IMR-90 (cell line): ENCODE results near the gene BAMBI. TPM values are rescaled to one million over a fixed set of nuclear protein-coding genes. Genes with fewer than 3 reads are reported as not detected.
A peak's percentile ranks its signal among the peaks of the same experiment; 100 is the strongest.

Experiments used
- ATAC-seq: fragments of 200-7000 bp; cut with Tn5 transposase; 2 replicates; pipeline ENCODE4 v1.9.1; 2020; ENCODE audit warnings: low read depth, mild to moderate bottlenecking, moderate library complexity
- BruUV-seq: library from RNA; stranded (reverse); fragments of 400-500 nt; replicated peaks from 2 replicates; lab custom pipeline; 2021; lab: Mats Ljungman, UMichigan
- CTCF ChIA-PET: fragments of 300-600 bp; formaldehyde crosslinking; extraction: SDS; loops from one replicate; lab custom pipeline; 2021; ENCODE audit warnings: antibody characterized with exemption; lab: Yijun Ruan, JAX
- POLR2A ChIA-PET: fragments of 300-600 bp; sonication (Branson Sonifier 250); formaldehyde crosslinking; loops from one replicate; lab custom pipeline; 2022; ENCODE audit warnings: antibody characterized with exemption; ENCODE audit not compliant: unreplicated experiment; lab: Charles Lee
- DNase-seq: peaks from one replicate; pipeline ENCODE4 v3.0.0; 2013
- H2AFZ ChIP-seq: replicated peaks from 2 replicates; pipeline ENCODE3; 2013; ENCODE audit warnings: low read length, mild to moderate bottlenecking; ENCODE audit not compliant: poor library complexity
- H2AK5ac ChIP-seq: 2 replicates; pipeline ENCODE4 v1.6.1; 2013; ENCODE audit warnings: low read depth, low read length, inconsistent platforms
- H2AK9ac ChIP-seq: replicated peaks from 2 replicates; pipeline ENCODE3; 2013; ENCODE audit warnings: mild to moderate bottlenecking, low read depth, low read length, moderate library complexity; ENCODE audit not compliant: poor library complexity
- H2BK120ac ChIP-seq: 2 replicates; pipeline ENCODE4 v1.6.1; 2013; ENCODE audit warnings: low read depth, low read length, inconsistent platforms
- H2BK15ac ChIP-seq: 3 replicates; pipeline ENCODE4 v1.6.1; 2013; ENCODE audit warnings: low read depth, low read length, inconsistent platforms
- H2BK20ac ChIP-seq: 2 replicates; pipeline ENCODE4 v1.6.1; 2013; ENCODE audit warnings: low read depth, mild to moderate bottlenecking, inconsistent platforms, low read length, moderate library complexity
- H2BK5ac ChIP-seq: 2 replicates; pipeline ENCODE4 v1.6.1; 2013; ENCODE audit warnings: mild to moderate bottlenecking, low read depth, low read length, inconsistent platforms; ENCODE audit not compliant: poor library complexity, severe bottlenecking
- H3K14ac ChIP-seq: replicated peaks from 2 replicates; pipeline ENCODE4 v1.6.1; 2013; ENCODE audit warnings: low read depth, low read length, inconsistent platforms
- H3K18ac ChIP-seq: 2 replicates; pipeline ENCODE4 v1.6.1; 2013; ENCODE audit warnings: low read depth, low read length, control low read depth
- H3K23ac ChIP-seq: 2 replicates; pipeline ENCODE4 v1.6.1; 2013; ENCODE audit warnings: low read depth, low read length, inconsistent platforms
- H3K27ac ChIP-seq: 2 replicates; pipeline ENCODE4 v1.5.1; 2013; ENCODE audit warnings: mild to moderate bottlenecking, control low read depth, low read length; ENCODE audit not compliant: insufficient read depth
- H3K27me3 ChIP-seq: 2 replicates; pipeline ENCODE4 v1.6.1; 2013; ENCODE audit warnings: low read length; ENCODE audit not compliant: control insufficient read depth, insufficient read depth
- H3K36me3 ChIP-seq: 2 replicates; pipeline ENCODE4 v1.6.1; 2013; ENCODE audit warnings: low read length, mixed read lengths; ENCODE audit not compliant: control insufficient read depth, insufficient read depth
- H3K4ac ChIP-seq: 2 replicates; pipeline ENCODE4 v1.6.1; 2013; ENCODE audit warnings: low read depth, low read length, inconsistent platforms
- H3K4me1 ChIP-seq: 2 replicates; pipeline ENCODE4 v1.6.1; 2013; ENCODE audit warnings: low read length, mixed read lengths; ENCODE audit not compliant: control insufficient read depth, insufficient read depth
- H3K4me2 ChIP-seq: 2 replicates; pipeline ENCODE4 v1.6.1; 2013; ENCODE audit warnings: low read depth, mild to moderate bottlenecking, control low read depth, low read length, moderate library complexity
- H3K4me3 ChIP-seq: 2 replicates; pipeline ENCODE4 v1.5.1; 2013; ENCODE audit warnings: low read depth, mild to moderate bottlenecking, control low read depth, low read length, moderate library complexity; ENCODE audit not compliant: insufficient read depth
- H3K56ac ChIP-seq: 2 replicates; pipeline ENCODE4 v1.6.1; 2013; ENCODE audit warnings: low read length, inconsistent platforms; ENCODE audit not compliant: insufficient read depth; ENCODE audit errors: extremely low read depth
- H3K79me1 ChIP-seq, 2 experiments: 2 replicates each; pipeline ENCODE4 v1.6.1; 2013; ENCODE audit warnings: low read length in 2 of 2, inconsistent platforms in 1 of 2, low read depth in 1 of 2
- H3K9ac ChIP-seq: 2 replicates; pipeline ENCODE4 v1.6.1; 2013; ENCODE audit warnings: low read depth, low read length, control low read depth
- H3K9me1 ChIP-seq: 2 replicates; pipeline ENCODE4 v1.6.1; 2013; ENCODE audit warnings: low read length, inconsistent platforms; ENCODE audit not compliant: insufficient read depth
- H3K9me3 ChIP-seq: 2 replicates; pipeline ENCODE4 v1.6.1; 2013; ENCODE audit warnings: low read length; ENCODE audit not compliant: control insufficient read depth, insufficient read depth
- H4K20me1 ChIP-seq: 2 replicates; pipeline ENCODE4 v1.6.1; 2013; ENCODE audit warnings: low read length, inconsistent platforms; ENCODE audit not compliant: insufficient read depth
- H4K5ac ChIP-seq: 2 replicates; pipeline ENCODE4 v1.6.1; 2013; ENCODE audit warnings: mild to moderate bottlenecking, low read depth, low read length, control low read depth
- H4K8ac ChIP-seq, 2 experiments: 2 replicates each; pipeline ENCODE4 v1.6.1; 2013; ENCODE audit warnings: low read depth in 2 of 2, low read length in 2 of 2, control low read depth in 1 of 2, inconsistent platforms in 1 of 2
- H4K91ac ChIP-seq: 2 replicates; pipeline ENCODE4 v1.6.1; 2013; ENCODE audit warnings: low read depth, low read length, inconsistent platforms; ENCODE audit not compliant: insufficient read depth
- BHLHE40 ChIP-seq: fragments of 150-350 bp; IDR thresholded peaks from 2 replicates; pipeline ENCODE4 v1.6.1; 2016; ENCODE audit warnings: mild to moderate bottlenecking, low read depth, low read length
- CHD1 ChIP-seq: IDR thresholded peaks from 2 replicates; pipeline ENCODE4 v1.6.1; 2012; ENCODE audit warnings: low read depth, low read length, improper control_type of control experiment
- FOS ChIP-seq: fragments of 150-350 bp; IDR thresholded peaks from 2 replicates; pipeline ENCODE4 v1.6.1; 2016; ENCODE audit warnings: low read depth, low read length
- MAFK ChIP-seq: IDR thresholded peaks from 2 replicates; pipeline ENCODE4 v1.6.1; 2012; ENCODE audit warnings: low read depth, low read length, improper control_type of control experiment
- MAZ ChIP-seq: IDR thresholded peaks from 2 replicates; pipeline ENCODE4 v1.6.1; 2012; ENCODE audit warnings: low read depth, mild to moderate bottlenecking, low read length, improper control_type of control experiment, moderate library complexity, borderline replicate concordance
- MXI1 ChIP-seq: IDR thresholded peaks from 2 replicates; pipeline ENCODE4 v1.6.1; 2012; ENCODE audit warnings: low read depth, mild to moderate bottlenecking, low read length, moderate library complexity, borderline replicate concordance
- NFE2L2 ChIP-seq: fragments of 150-350 bp; IDR thresholded peaks from 2 replicates; pipeline ENCODE4 v1.6.1; 2016; ENCODE audit warnings: low read depth, mild to moderate bottlenecking, low read length
- POLR2A ChIP-seq: IDR thresholded peaks from 2 replicates; pipeline ENCODE4 v1.6.1; 2012; ENCODE audit warnings: mild to moderate bottlenecking, low read depth, low read length
- SMC3 ChIP-seq: fragments of 150-350 bp; IDR thresholded peaks from 2 replicates; pipeline ENCODE4 v1.6.1; 2016; ENCODE audit warnings: low read depth, mild to moderate bottlenecking, antibody characterized with exemption, low read length, moderate library complexity
- USF2 ChIP-seq: fragments of 150-350 bp; IDR thresholded peaks from 2 replicates; pipeline ENCODE4 v1.6.1; 2017; ENCODE audit warnings: mild to moderate bottlenecking, antibody characterized with exemption, low read length, low read depth
- WGBS, 2 experiments: methylation state at CpG; one replicate each; pipeline versions ENCODE4 v1.1.5 to v1.1.7; 2013; ENCODE audit warnings: missing lambda C conversion rate in 2 of 2; ENCODE audit not compliant: insufficient read length in 1 of 2; ENCODE audit errors: extremely low coverage in 2 of 2; 5-methylcytosine and 5-hydroxymethylcytosine counted together
- dilution Hi-C: fragments of 300-500 bp; cut with HindIII; formaldehyde crosslinking; loops from one replicate; pipeline ENCODE4 v1.14.3; 2018; ENCODE audit warnings: low sequenced_read_pairs; ENCODE audit not compliant: unreplicated experiment
- in situ Hi-C: fragments of 300-500 bp; cut with MboI; formaldehyde crosslinking; loops from 3 replicates; pipeline ENCODE4 v1.14.3; 2019; ENCODE audit warnings: low sequenced_read_pairs, inconsistent platforms, mixed read lengths
- intact Hi-C: fragments of 100-400 bp; cut with micrococcal nuclease; formaldehyde crosslinking; loops from 2 replicates; pipeline ENCODE4 v1.10.0; 2022
- polyA plus RNA-seq, 3 experiments: library from polyadenylated mRNA; depleted of rRNA; stranded (reverse); fragments of >200 nt; gene quantifications; 2 replicates each; pipeline ENCODE4 v1.2.3, GENCODE V29; 2012; ENCODE audit warnings: low replicate concordance in 1 of 3
- total RNA-seq: library from RNA; depleted of rRNA; stranded (reverse); fragments of >200 nt; gene quantifications from 2 replicates; pipeline ENCODE4 v1.2.3, GENCODE V29; 2012

The BAMBI gene
- total and polyA plus RNA-seq, 2 of the 4 experiments (the other 2 are of a cell fraction), result 14.4 to 19.4 TPM

DNA sequence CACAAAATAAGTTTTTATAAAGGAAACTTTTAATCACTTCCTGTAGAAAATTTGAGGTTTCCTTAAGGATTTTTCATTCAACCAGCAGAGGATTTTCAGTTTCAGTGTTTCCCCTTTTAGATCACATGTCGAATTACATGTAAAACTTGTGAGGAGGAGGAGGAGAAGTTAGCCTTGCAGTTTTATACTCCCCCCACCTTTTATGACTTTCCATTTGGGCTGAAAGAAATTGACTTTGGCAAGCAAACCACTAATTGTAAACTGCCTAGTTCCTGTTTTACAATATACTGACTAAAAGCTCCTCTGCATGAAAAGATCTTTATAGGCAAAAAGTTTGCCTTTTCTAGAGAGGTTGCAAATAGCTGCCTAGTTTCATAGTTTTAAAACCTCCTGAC lies 3.0 kb downstream of the BAMBI start:
- intact Hi-C loops (no loop called here), in situ Hi-C loops (loop anchor here (25.0 kb wide), 1 partner anchor 107 kb away; no protein-coding TSS in a partner anchor), dilution Hi-C loops (no loop called here)
- ATAC-seq (no peak), DNase-seq (no peak)
- Histone ChIP-seq H3K14ac (no peak overlapping the region), H3K9me3 (no peaks in the 10 kb centered on the region), H3K27ac (no peak overlapping the region), H4K5ac (no peak overlapping the region), H3K56ac (no peak overlapping the region), H3K18ac (no peak overlapping the region), H3K4me1 (peaks cover 6% of the 10 kb centered on the region), H3K4ac (no peak overlapping the region), H3K4me3 (peak overlapping the region; percentile 89), H3K23ac (no peak overlapping the region), H2BK20ac (no peak overlapping the region), H3K4me2 (peak overlapping the region; percentile 91), H2AK5ac (no peak overlapping the region), H3K9me1 (peaks cover 5% of the 10 kb centered on the region; the same call in 1 of the 2 replicates), H4K91ac (no peak overlapping the region), H2BK120ac (no peak overlapping the region), H3K36me3 (peaks cover 10% of the 10 kb centered on the region), H3K79me1 (peaks cover 11 to 38% of the 10 kb centered on the region in 2 experiments), H2AFZ (no peak overlapping the region), H3K27me3 (peaks cover 16% of the 10 kb centered on the region), H2BK15ac (no peak overlapping the region), H4K8ac (no peak overlapping the region), H2BK5ac (no peak overlapping the region), H3K9ac (peak overlapping the region; percentile 93; the same call in 1 of the 2 replicates), H4K20me1 (peaks cover 30% of the 10 kb centered on the region), H2AK9ac (no peak overlapping the region)
- no TSS peak for BruUV-seq
- CTCF ChIA-PET, result interaction anchor here (0.5 to 0.9 kb wide), 5 partner anchors 9 to 359 kb away, joined by 3 to 6 read pairs (median 4); no protein-coding TSS in a partner anchor
- no CpG with 5 or more reads among the region's 1 CpG for WGBS, 2 experiments
- POLR2A ChIA-PET, result no interaction called here
- TF ChIP-seq POLR2A (no peak), MAZ (no peak), SMC3 (no peak), BHLHE40 (no peak), CHD1 (no peak), FOS (no peak), NFE2L2 (no peak), USF2 (no peak), MXI1 (no peak), MAFK (no peak)
